Measurements from ENCODE around the gene TMEM131L. TPM values are rescaled to one million over a fixed set of nuclear protein-coding genes. Genes with fewer than 3 reads are reported as not detected.

Gene TMEM131L
- polyA plus RNA-seq, 2 of the 4 experiments (the other 2 are of a cell fraction) = 3.4 to 5.0 TPM

GRCh38 chr4:153471698-153472093, 5.5 kb downstream of the TMEM131L start:
- no peak for DNase-seq (ENCODE audit: low read depth in 1 of 2, low spot score in 1 of 2)
- POLR2A ChIA-PET = no interaction called here
- no peak overlapping the region for H3K4me2 ChIP-seq
- H3K4me1 ChIP-seq = peaks cover 9% of the 10 kb centered on the region; the same call in 2 of the 3 replicates
- H3K27ac ChIP-seq = no peak overlapping the region
- ATAC-seq = no peak
- no peak for FAIRE-seq
- WGBS (ENCODE audit: missing lambda C conversion rate) = 93% methylated on average over 5 of the region's 5 CpGs
- no peaks in the 10 kb centered on the region for H3K9me3 ChIP-seq
- no peak overlapping the region for H3K4me3 ChIP-seq
- CTCF ChIA-PET = no interaction called here
- no peak for TF ChIP-seq HOXA7 (CRISPR knock-in tag; IDR thresholded peaks at IDR 0.05)
- TF ChIP-seq RNF2 (IDR thresholded peaks at IDR 0.05; ENCODE audit: borderline replicate concordance, low read depth) = no peak
- no peak for TF ChIP-seq HOXB5 (CRISPR knock-in tag; IDR thresholded peaks at IDR 0.05)

GRCh38 chr4:153472122-153473037, 6.2 kb downstream of the TMEM131L start:
- ATAC-seq = no peak
- Histone ChIP-seq H3K27ac (no peak overlapping the region), H3K9me3 (no peaks in the 10 kb centered on the region), H3K4me1 (peaks cover 8% of the 10 kb centered on the region; the same call in 2 of the 3 replicates), H3K4me3 (no peak overlapping the region), H3K4me2 (no peak overlapping the region)
- CTCF ChIA-PET = no interaction called here
- POLR2A ChIA-PET = no interaction called here
- WGBS (ENCODE audit: missing lambda C conversion rate) = 93% methylated on average over 4 of the region's 5 CpGs
- TF ChIP-seq CBX2 (IDR thresholded peaks at IDR 0.05; ENCODE audit: borderline replicate concordance, low read depth) (no peak), RARB (CRISPR knock-in tag; IDR thresholded peaks at IDR 0.05) (no peak), CTCF (IDR thresholded peaks at IDR 0.05) (no peak), SMC3 (IDR thresholded peaks at IDR 0.05) (no peak), EHF (CRISPR knock-in tag; IDR thresholded peaks at IDR 0.05) (no peak)
- no peak for DNase-seq (ENCODE audit: low read depth in 1 of 2, low spot score in 1 of 2)
- FAIRE-seq = no peak

DNA sequence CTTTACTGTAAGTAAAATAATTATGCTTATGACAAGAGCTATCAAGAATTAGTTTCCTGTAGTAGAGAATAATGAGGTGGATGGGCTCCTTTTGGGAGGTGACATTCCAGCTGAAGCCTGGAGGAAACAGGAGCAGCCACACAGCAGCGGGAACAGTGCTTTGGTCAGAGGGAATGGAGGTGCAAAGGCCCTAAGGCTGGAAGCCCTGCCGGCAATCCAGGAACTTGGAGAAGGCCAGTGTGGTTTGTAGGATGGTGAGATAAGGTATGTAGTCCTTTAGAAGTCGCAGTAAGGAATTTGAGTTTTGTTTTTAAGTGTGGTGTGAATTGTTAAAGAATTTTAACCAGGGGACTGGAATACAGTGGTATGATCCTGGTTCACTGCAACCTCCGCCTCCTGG, 8.1 kb downstream of the TMEM131L start:
- FAIRE-seq = no peak
- no peak for DNase-seq (ENCODE audit: low read depth in 1 of 2, low spot score in 1 of 2)
- TF ChIP-seq PHF8 (IDR thresholded peaks at IDR 0.05; ENCODE audit: borderline replicate concordance, low read depth) (no peak), CEBPB (IDR thresholded peaks at IDR 0.05) (no peak), TFCP2L1 (CRISPR knock-in tag; IDR thresholded peaks at IDR 0.05) (no peak), MAFK (IDR thresholded peaks at IDR 0.05; ENCODE audit: partially characterized antibody) (no peak), NPAS2 (CRISPR knock-in tag; IDR thresholded peaks at IDR 0.05; ENCODE audit: borderline replicate concordance) (no peak), SREBF2 (IDR thresholded peaks at IDR 0.05) (no peak), ELK1 (IDR thresholded peaks at IDR 0.05; ENCODE audit: low read depth, low read length) (no peak), ATOH8 (CRISPR knock-in tag; IDR thresholded peaks at IDR 0.05; ENCODE audit: low read depth) (no peak), HOXB13 (CRISPR knock-in tag; IDR thresholded peaks at IDR 0.05; ENCODE audit: low read depth) (no peak), NFE2L2 (conservative IDR thresholded peaks at IDR 0.05; ENCODE audit: low read length) (no peak)
- Histone ChIP-seq H3K27ac (no peak overlapping the region), H3K4me3 (no peak overlapping the region), H3K4me2 (no peak overlapping the region), H3K9me3 (no peaks in the 10 kb centered on the region), H3K4me1 (no peaks in the 10 kb centered on the region)
- ATAC-seq = no peak
- CTCF ChIA-PET = interaction anchor here (0.7 kb wide), 1 partner anchor 10 kb away, joined by 3 read pairs; no protein-coding TSS in a partner anchor
- 95% methylated on average over 4 of the region's 4 CpGs for WGBS (ENCODE audit: missing lambda C conversion rate)
- POLR2A ChIA-PET = no interaction called here

All from A549 (cell line).